HepG2 (cell line): ENCODE results near the gene BAIAP3. TPM values are rescaled to one million over a fixed set of nuclear protein-coding genes. Genes with fewer than 3 reads are reported as not detected.

ENCODE experiments used
- ATAC-seq: fragments of 200-7000 bp; cut with Tn5 transposase; 3 replicates; pipeline ENCODE4 v1.9.1; 2020; ENCODE audit warnings: mild to moderate bottlenecking, moderate library complexity
- BruUV-seq: library from RNA; stranded (reverse); fragments of 400-500 nt; replicated peaks from 2 replicates; lab custom pipeline; 2021; lab: Mats Ljungman, UMichigan
- CTCF ChIA-PET: fragments of 300-600 bp; formaldehyde crosslinking; extraction: SDS; loops from one replicate; lab custom pipeline; 2021; ENCODE audit warnings: low total read pairs, inconsistent platforms, low intra/inter-chr PET ratio; lab: Yijun Ruan, JAX
- POLR2A ChIA-PET: fragments of 350-600 bp; sonication (Branson Sonifier 250); formaldehyde crosslinking; loops from one replicate; lab custom pipeline; 2020; ENCODE audit warnings: antibody characterized with exemption, inconsistent platforms; lab: Yijun Ruan, JAX
- DNase-seq: peaks from one replicate; pipeline ENCODE4 v3.0.0-alpha.2; 2015; ENCODE audit warnings: low spot score
- FAIRE-seq: peaks from 3 replicates; lab custom pipeline; 2011; peaks lifted over from hg19 to GRCh38; lab: Jason Lieb, UNC
- H2AFZ ChIP-seq: one replicate; pipeline ENCODE4 v1.6.1; 2011; ENCODE audit warnings: low read length, inconsistent platforms
- H3K27ac ChIP-seq: fragments of 300-600 bp; 3 replicates; pipeline ENCODE4 v1.8.0; 2011; ENCODE audit warnings: mixed run types, mild to moderate bottlenecking, mixed read lengths, low read length, inconsistent platforms; ENCODE audit not compliant: insufficient read depth; ENCODE audit errors: extremely low read length
- H3K27me3 ChIP-seq, 2 experiments: fragments of 200-600 bp in 1 of 2; 2 replicates in 1 of 2; 3 replicates in 1 of 2; pipeline versions ENCODE4 v1.6.0 to v1.8.0; 2011; ENCODE audit warnings: low read length in 2 of 2, mild to moderate bottlenecking in 2 of 2, moderate library complexity in 2 of 2, inconsistent platforms in 1 of 2; ENCODE audit not compliant: insufficient read depth in 2 of 2, control insufficient read depth in 1 of 2
- H3K36me3 ChIP-seq, 2 experiments: fragments of 200-600 bp in 1 of 2; replicated peaks in 1 of 2; 2 replicates in 1 of 2; 3 replicates in 1 of 2; pipeline versions ENCODE4 v1.5.1 to v1.8.0; 2011; ENCODE audit warnings: low read length in 2 of 2, inconsistent platforms in 1 of 2; ENCODE audit not compliant: insufficient read depth in 2 of 2, control insufficient read depth in 1 of 2
- H3K4me1 ChIP-seq: 2 replicates; pipeline ENCODE4 v1.5.1; 2012; ENCODE audit warnings: low read length, inconsistent platforms; ENCODE audit not compliant: insufficient read depth
- H3K4me2 ChIP-seq: 2 replicates; pipeline ENCODE4 v1.6.0; 2011; ENCODE audit warnings: low read depth, low read length, inconsistent platforms
- H3K4me3 ChIP-seq, 3 experiments: fragments of 200-600 bp in 1 of 3; sonication (generic), shearing (Covaris generic) in 1 of 3; replicated peaks in 1 of 3; 2 replicates each; pipeline ENCODE4 v1.5.1; 2011 to 2016; ENCODE audit warnings: low read length in 3 of 3, inconsistent platforms in 2 of 3, low read depth in 2 of 3, mild to moderate bottlenecking in 2 of 3, control low read depth in 1 of 3, mixed read lengths in 1 of 3; ENCODE audit not compliant: insufficient read depth in 1 of 3
- H3K79me2 ChIP-seq: one replicate; pipeline ENCODE4 v1.6.1; 2011; ENCODE audit warnings: low read length, inconsistent platforms; ENCODE audit not compliant: insufficient read depth
- H3K9ac ChIP-seq: 2 replicates; pipeline ENCODE4 v1.6.0; 2011; ENCODE audit warnings: mild to moderate bottlenecking, low read depth, low read length, inconsistent platforms; ENCODE audit not compliant: insufficient read depth
- H3K9me3 ChIP-seq: 2 replicates; pipeline ENCODE4 v1.5.1; 2012; ENCODE audit warnings: mild to moderate bottlenecking, low read length
- H4K20me1 ChIP-seq: 2 replicates; pipeline ENCODE4 v1.6.0; 2011; ENCODE audit warnings: inconsistent platforms, mild to moderate bottlenecking, low read length, moderate library complexity; ENCODE audit not compliant: insufficient read depth
- AGO2 ChIP-seq: fragments of 200-400 bp; formaldehyde crosslinking; optimal IDR thresholded peaks from 2 replicates; pipeline ENCODE3; 2017; ENCODE audit warnings: mild to moderate bottlenecking, low read depth, low read length, moderate library complexity
- GFI1 ChIP-seq: sonication (generic); formaldehyde crosslinking; IDR thresholded peaks from 2 replicates; pipeline ENCODE4 v1.5.0; 2020; ENCODE audit warnings: missing genetic modification reagents, mild to moderate bottlenecking, borderline replicate concordance
- GTF3A ChIP-seq: sonication (generic); formaldehyde crosslinking; conservative IDR thresholded peaks from 2 replicates; pipeline ENCODE4 v1.4.0; 2020; ENCODE audit warnings: mild to moderate bottlenecking, missing genetic modification reagents
- HMG20A ChIP-seq: IDR thresholded peaks from 2 replicates; pipeline ENCODE4 v1.6.1; 2016; ENCODE audit warnings: borderline replicate concordance
- RXRA ChIP-seq: sonication (generic); formaldehyde crosslinking; IDR thresholded peaks from 2 replicates; pipeline ENCODE4 v1.5.1; 2020; ENCODE audit warnings: missing genetic modification reagents
- THYN1 ChIP-seq: sonication (generic); formaldehyde crosslinking; IDR thresholded peaks from 2 replicates; pipeline ENCODE4 v1.8.1; 2023; ENCODE audit warnings: low read depth, mild to moderate bottlenecking, moderate library complexity, missing genetic modification reagents, borderline replicate concordance
- ZNF781 ChIP-seq: sonication (generic); formaldehyde crosslinking; IDR thresholded peaks from 2 replicates; pipeline ENCODE4 v1.5.1; 2020; ENCODE audit warnings: borderline replicate concordance, mild to moderate bottlenecking, missing genetic modification reagents; ENCODE audit errors: not compliant biosample characterization
- ZNF816 ChIP-seq: sonication (generic); formaldehyde crosslinking; IDR thresholded peaks from 2 replicates; pipeline ENCODE4 v1.8.0; 2022; ENCODE audit warnings: missing genetic modification reagents, mild to moderate bottlenecking, borderline replicate concordance
- WGBS: methylation state at CpG from one replicate; pipeline ENCODE4 v1.1.6; 2017; ENCODE audit warnings: low lambda C conversion rate; 5-methylcytosine and 5-hydroxymethylcytosine counted together
- in situ Hi-C: cut with HindIII; loops from 2 replicates; pipeline ENCODE4 v1.10.0; 2017; ENCODE audit warnings: low pct_unique_long_range_greater_than_20kb; ENCODE audit not compliant: extremely low pct_ligation_motif_present
- intact Hi-C: fragments of 100-400 bp; cut with micrococcal nuclease; formaldehyde crosslinking; loops from one replicate; pipeline ENCODE4 v1.10.0; 2022; ENCODE audit not compliant: unreplicated experiment
- polyA plus RNA-seq, 8 experiments: library from polyadenylated mRNA; depleted of rRNA in 3 of 8; stranded (reverse) in 7 of 8; unstranded in 1 of 8; fragments of >200 nt; fragmentation: Illumina TruSeq in 4 of 8; extraction: Trizol in 4 of 8; gene quantifications; 2 replicates each; pipeline versions ENCODE4 v1.2.1 to v1.2.3, GENCODE V29; 2011 to 2016; ENCODE audit warnings: low read depth in 4 of 8, missing spikeins in 1 of 8, mixed read lengths in 1 of 8; ENCODE audit not compliant: insufficient read depth in 1 of 8
- total RNA-seq, 5 experiments: library from RNA; depleted of rRNA; stranded (reverse); fragments of >200 nt; fragmentation: Illumina TruSeq; extraction: Trizol; gene quantifications; 2 replicates each; pipeline ENCODE4 v1.2.3, GENCODE V29; 2016; ENCODE audit warnings: low read depth in 1 of 5
- TF ChIP-seq, protein P1 (sequence below): sonication (generic); formaldehyde crosslinking; conservative IDR thresholded peaks from 2 replicates; pipeline ENCODE4 v1.4.0; 2020; ENCODE audit warnings: missing genetic modification reagents

Gene BAIAP3
- total and polyA plus RNA-seq, 2 of the 13 experiments (the other 11 are each of a cell fraction or from before 2014, with no cell fraction given): 3.2 to 5.7 TPM

DNA sequence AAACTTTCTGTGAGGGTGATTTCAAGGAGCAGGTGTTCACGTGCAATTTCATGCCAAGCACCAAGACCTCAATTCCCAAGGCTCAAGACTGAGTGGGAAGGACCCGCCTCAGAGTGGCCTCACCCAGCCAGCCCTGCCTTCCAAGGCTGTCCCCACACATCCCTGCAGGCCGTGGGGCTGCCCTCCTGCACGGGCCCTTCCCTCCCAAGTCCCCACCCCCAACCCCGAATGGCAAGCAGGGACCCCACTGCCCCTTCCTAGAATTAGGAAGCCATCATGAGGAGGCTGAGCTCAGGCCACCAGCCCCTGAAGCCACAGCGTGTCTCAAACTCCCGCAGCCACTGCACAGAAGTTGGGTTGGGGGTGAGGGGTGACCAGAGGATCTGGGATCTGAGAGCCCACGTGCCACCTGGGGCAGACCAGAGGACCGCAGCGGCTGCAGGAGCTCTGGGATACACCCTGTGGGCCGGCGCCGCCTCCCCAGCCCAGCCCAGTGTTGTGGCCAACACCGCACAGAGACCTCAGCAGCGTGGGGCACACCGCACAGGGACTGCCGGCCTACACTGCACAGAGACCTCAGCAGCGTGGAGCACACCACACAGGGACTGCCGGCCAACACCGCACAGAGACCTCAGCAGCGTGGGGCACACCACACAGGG is 39.0 kb downstream of the BAIAP3 start:
- WGBS: 98% methylated on average over 13 of the region's 21 CpGs
- H3K79me2 ChIP-seq: peaks cover 2% of the 10 kb centered on the region
- peaks cover 6% of the 10 kb centered on the region for H3K4me1 ChIP-seq
- H3K4me3 ChIP-seq: no peak overlapping the region
- no peak overlapping the region for H3K9ac ChIP-seq
- TF ChIP-seq GFI1 (CRISPR knock-in tag) (no peak), RXRA (CRISPR knock-in tag) (no peak), THYN1 (no peak)
- TF ChIP-seq, all 625 proteins: peak for 0
- DNase-seq (no peak), ATAC-seq (no peak), FAIRE-seq (no peak)
- ChIA-PET CTCF (no interaction called here), POLR2A (no interaction called here)
- H3K9me3 ChIP-seq: no peaks in the 10 kb centered on the region
- in situ Hi-C loops: no loop called here
- intact Hi-C loops: no loop called here
- H2AFZ ChIP-seq: no peak overlapping the region
- no peak overlapping the region for H3K4me2 ChIP-seq
- H4K20me1 ChIP-seq: 0 out of 2 replicates have a peak, but pooled peaks cover 2% of the 10 kb centered on the region
- no TSS peak for BruUV-seq
- H3K36me3 ChIP-seq: peaks cover 9 to 13% of the 10 kb centered on the region in 2 experiments; a peak in 4 of 5 replicates
- H3K27me3 ChIP-seq: no peaks in the 10 kb centered on the region
- H3K27ac ChIP-seq: no peak overlapping the region

DNA sequence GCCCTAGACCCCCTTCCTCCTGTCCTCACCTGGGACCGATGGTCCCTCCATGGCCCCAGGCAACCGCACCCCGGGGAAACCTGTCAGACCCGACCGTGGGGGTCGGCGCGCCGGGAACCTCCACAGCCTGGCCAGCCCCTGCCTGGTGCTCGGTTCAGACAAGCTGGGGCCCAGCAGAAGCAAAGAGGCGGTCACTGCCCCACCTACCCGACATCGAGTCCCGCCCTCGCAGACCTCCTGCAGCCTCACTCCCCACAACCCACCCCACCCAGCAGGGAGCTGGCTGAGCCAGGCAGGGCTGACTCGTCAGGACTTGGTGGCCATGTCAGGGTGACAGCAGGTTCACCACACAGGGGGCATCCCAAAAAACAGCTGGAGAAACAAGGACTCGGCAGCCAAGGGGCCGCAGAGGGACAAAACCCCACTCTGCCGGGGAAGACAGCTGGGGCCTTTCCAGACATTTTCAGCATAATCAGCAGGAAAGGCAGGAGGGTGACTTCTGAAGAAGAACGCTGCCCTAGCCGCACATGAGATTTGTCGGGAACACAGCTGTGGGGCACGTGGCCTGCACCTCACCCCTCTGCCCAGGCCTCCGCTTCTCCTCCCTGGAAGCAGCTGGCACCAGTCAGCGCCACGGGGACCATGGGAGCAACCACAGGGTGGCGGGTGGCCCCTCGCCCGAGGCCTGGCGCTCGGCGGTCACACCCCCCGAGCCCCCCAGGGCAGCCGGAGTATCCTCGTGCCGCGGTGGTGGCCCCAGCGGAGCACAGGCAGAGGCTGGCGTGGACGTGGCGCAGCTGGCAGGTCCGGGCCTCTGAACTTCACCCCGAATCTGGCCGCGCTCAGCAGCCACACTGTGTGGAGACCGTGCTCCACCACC is 41.2 kb downstream of the BAIAP3 start:
- Histone ChIP-seq H3K4me3 (no peak overlapping the region), H3K9ac (no peak overlapping the region), H2AFZ (no peak overlapping the region), H3K79me2 (peaks cover 16% of the 10 kb centered on the region), H3K4me2 (no peak overlapping the region), H4K20me1 (peaks cover 13% of the 10 kb centered on the region), H3K4me1 (peaks cover 19% of the 10 kb centered on the region), H3K27me3 (no peaks in the 10 kb centered on the region), H3K9me3 (no peaks in the 10 kb centered on the region), H3K27ac (no peak overlapping the region), H3K36me3 (peaks cover 10% of the 10 kb centered on the region in 2 experiments; a peak in 3 of 5 replicates)
- TF ChIP-seq HMG20A (CRISPR knock-in tag) (no peak), GTF3A (CRISPR knock-in tag) (no peak), AGO2 (peak; percentile 7), ZNF816 (CRISPR knock-in tag) (no peak), ZNF781 (CRISPR knock-in tag) (no peak)
- TF ChIP-seq, protein P1, sequence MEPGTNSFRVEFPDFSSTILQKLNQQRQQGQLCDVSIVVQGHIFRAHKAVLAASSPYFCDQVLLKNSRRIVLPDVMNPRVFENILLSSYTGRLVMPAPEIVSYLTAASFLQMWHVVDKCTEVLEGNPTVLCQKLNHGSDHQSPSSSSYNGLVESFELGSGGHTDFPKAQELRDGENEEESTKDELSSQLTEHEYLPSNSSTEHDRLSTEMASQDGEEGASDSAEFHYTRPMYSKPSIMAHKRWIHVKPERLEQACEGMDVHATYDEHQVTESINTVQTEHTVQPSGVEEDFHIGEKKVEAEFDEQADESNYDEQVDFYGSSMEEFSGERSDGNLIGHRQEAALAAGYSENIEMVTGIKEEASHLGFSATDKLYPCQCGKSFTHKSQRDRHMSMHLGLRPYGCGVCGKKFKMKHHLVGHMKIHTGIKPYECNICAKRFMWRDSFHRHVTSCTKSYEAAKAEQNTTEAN (CRISPR knock-in tag): no peak
- FAIRE-seq: no peak
- no peak for DNase-seq
- POLR2A ChIA-PET: no interaction called here
- no TSS peak for BruUV-seq
- intact Hi-C loops: no loop called here
- in situ Hi-C loops: no loop called here
- 97% methylated on average over 16 of the region's 46 CpGs for WGBS
- ATAC-seq: no peak
- CTCF ChIA-PET: no interaction called here
